ENCODE results near the gene CTDSP2.

CTDSP2 gene

DNA sequence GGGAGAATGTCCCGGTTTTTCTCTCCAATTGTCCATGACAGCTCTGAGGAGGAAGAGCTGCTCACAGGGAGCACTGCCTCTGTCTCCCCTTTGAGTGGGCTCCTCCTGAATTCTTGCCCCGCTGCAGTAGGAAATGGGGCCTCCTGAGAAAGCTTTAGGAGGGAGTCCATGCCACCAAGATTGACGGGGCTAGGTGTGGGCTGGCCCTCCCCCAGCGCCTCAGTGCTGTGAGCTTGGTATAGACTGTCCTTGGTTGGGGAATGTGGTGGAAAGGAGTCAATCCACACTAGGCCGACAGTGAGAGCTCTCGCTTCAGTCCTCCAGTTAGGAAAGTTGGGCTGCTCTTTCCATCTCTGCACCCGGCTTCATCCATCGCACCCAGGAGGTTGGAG, 23.4 kb upstream of the CTDSP2 start:
- TF ChIP-seq, protein P1, sequence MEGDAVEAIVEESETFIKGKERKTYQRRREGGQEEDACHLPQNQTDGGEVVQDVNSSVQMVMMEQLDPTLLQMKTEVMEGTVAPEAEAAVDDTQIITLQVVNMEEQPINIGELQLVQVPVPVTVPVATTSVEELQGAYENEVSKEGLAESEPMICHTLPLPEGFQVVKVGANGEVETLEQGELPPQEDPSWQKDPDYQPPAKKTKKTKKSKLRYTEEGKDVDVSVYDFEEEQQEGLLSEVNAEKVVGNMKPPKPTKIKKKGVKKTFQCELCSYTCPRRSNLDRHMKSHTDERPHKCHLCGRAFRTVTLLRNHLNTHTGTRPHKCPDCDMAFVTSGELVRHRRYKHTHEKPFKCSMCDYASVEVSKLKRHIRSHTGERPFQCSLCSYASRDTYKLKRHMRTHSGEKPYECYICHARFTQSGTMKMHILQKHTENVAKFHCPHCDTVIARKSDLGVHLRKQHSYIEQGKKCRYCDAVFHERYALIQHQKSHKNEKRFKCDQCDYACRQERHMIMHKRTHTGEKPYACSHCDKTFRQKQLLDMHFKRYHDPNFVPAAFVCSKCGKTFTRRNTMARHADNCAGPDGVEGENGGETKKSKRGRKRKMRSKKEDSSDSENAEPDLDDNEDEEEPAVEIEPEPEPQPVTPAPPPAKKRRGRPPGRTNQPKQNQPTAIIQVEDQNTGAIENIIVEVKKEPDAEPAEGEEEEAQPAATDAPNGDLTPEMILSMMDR (conservative IDR thresholded peaks at IDR 0.05; ENCODE audit: low read depth): no peak
- ChIA-PET CTCF (no interaction called here), POLR2A (ENCODE audit: low non-redundant PET) (no interaction called here)

GRCh38 chr12:57869298-57869926, 22.9 kb upstream of the CTDSP2 start:
- H3K27ac ChIP-seq: no peak overlapping the region
- POLR2A ChIA-PET (ENCODE audit: low non-redundant PET): no interaction called here
- TF ChIP-seq, protein P1 (conservative IDR thresholded peaks at IDR 0.05; ENCODE audit: low read depth): no peak
- CTCF ChIA-PET: no interaction called here
- no peak for DNase-seq (ENCODE audit: low spot score)

More for the DNA sequence above, 23.4 kb upstream of the CTDSP2 start:
- H3K27ac ChIP-seq: no peak overlapping the region
- DNase-seq (ENCODE audit: low spot score): no peak

GRCh38 chr12:57868851-57869268, 22.3 kb upstream of the CTDSP2 start:
- no peak overlapping the region for H3K27ac ChIP-seq
- no peak for DNase-seq (ENCODE audit: low spot score)
- ChIA-PET CTCF (no interaction called here), POLR2A (ENCODE audit: low non-redundant PET) (no interaction called here)
- TF ChIP-seq, protein P1 (conservative IDR thresholded peaks at IDR 0.05; ENCODE audit: low read depth): no peak

- ChIA-PET POLR2A (ENCODE audit: low non-redundant PET) (interaction anchor here (1.4 kb wide), 1 partner anchor 9 kb away, joined by 9 read pairs; no protein-coding TSS in a partner anchor), CTCF (no interaction called here)
- no peak overlapping the region for H3K27ac ChIP-seq
- TF ChIP-seq, protein P1 (conservative IDR thresholded peaks at IDR 0.05; ENCODE audit: low read depth): no peak
- no peak for DNase-seq (ENCODE audit: low spot score)
These were observed 21.7 kb upstream of the CTDSP2 start for GRCh38 chr12:57868221-57868620.

- CTCF ChIA-PET: no interaction called here
- no peak for DNase-seq (ENCODE audit: low spot score)
- POLR2A ChIA-PET (ENCODE audit: low non-redundant PET): interaction anchor here (1.4 to 2.1 kb wide), 2 partner anchors 20 to 22 kb away, joined by 5 to 15 read pairs; partner anchors contain the start of gene CTDSP2
- TF ChIP-seq, protein P1 (conservative IDR thresholded peaks at IDR 0.05; ENCODE audit: low read depth): no peak
- peak overlapping the region; percentile 95 for H3K27ac ChIP-seq
These were observed 19.9 kb upstream of the CTDSP2 start for GRCh38 chr12:57866308-57867019.

GRCh38 chr12:57865084-57865751, 18.7 kb upstream of the CTDSP2 start:
- POLR2A ChIA-PET (ENCODE audit: low non-redundant PET): interaction anchor here (1.1 to 2.1 kb wide), 4 partner anchors 18 to 34 kb away, joined by 3 to 15 read pairs (median 6); partner anchors contain the start of gene CTDSP2
- TF ChIP-seq, protein P1 (conservative IDR thresholded peaks at IDR 0.05; ENCODE audit: low read depth): no peak
- peak; percentile 86 for DNase-seq (ENCODE audit: low spot score)
- CTCF ChIA-PET: interaction anchor here (0.7 to 1.3 kb wide), 3 partner anchors 21 to 62 kb away, joined by 3 to 11 read pairs (median 4); no protein-coding TSS in a partner anchor
- H3K27ac ChIP-seq: peak overlapping the region; percentile 95
